ENCODE measurements around the gene PCID2.

Gene PCID2

DNA sequence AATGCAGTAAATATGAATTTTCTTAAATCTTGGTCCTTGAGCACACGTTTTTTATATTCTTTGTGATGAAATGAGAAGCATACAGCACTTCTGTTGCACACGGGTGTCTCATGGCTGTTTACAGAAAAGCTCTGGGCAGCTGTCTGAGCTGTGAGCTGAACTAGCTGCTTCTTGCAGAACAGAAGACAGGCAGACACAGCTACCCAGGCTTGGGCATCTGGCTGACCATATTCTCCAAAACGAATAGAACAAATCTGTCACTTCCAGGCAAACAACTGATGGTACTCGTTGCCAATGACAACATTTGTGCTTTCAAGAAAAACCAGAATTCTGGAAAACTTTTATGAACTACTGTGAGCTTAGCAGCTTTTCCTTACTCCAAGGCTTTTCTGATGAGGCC, 16.2 kb downstream of the PCID2 start:
- Histone ChIP-seq H3K4me3 (ENCODE audit: low read depth, low read length, poor library complexity, severe bottlenecking) (no peak overlapping the region), H3K9ac (ENCODE audit: low read length) (no peak overlapping the region), H2AFZ (ENCODE audit: low read length) (no peak overlapping the region), H3K9me3 (ENCODE audit: low read length) (no peaks in the 10 kb centered on the region), H3K27me3 (ENCODE audit: insufficient read depth, low read length) (no peaks in the 10 kb centered on the region), H3K4me1 (ENCODE audit: insufficient read depth, low read length, severe bottlenecking) (no peaks in the 10 kb centered on the region), H3K4me2 (ENCODE audit: low read length) (no peak overlapping the region), H3K9me2 (ENCODE audit: low read depth, low read length) (no peaks in the 10 kb centered on the region), H3K79me2 (ENCODE audit: insufficient read depth, low read length) (no peaks in the 10 kb centered on the region), H3K36me3 (ENCODE audit: insufficient read depth, low read length) (peaks cover 95% of the 10 kb centered on the region), H4K20me1 (ENCODE audit: insufficient read depth, low read length) (no peaks in the 10 kb centered on the region), H3F3A (ENCODE audit: insufficient read depth, low read length) (no peaks in the 10 kb centered on the region), H3K27ac (ENCODE audit: low read depth, low read length, poor library complexity, severe bottlenecking) (no peak overlapping the region)
- TF ChIP-seq, protein P1, sequence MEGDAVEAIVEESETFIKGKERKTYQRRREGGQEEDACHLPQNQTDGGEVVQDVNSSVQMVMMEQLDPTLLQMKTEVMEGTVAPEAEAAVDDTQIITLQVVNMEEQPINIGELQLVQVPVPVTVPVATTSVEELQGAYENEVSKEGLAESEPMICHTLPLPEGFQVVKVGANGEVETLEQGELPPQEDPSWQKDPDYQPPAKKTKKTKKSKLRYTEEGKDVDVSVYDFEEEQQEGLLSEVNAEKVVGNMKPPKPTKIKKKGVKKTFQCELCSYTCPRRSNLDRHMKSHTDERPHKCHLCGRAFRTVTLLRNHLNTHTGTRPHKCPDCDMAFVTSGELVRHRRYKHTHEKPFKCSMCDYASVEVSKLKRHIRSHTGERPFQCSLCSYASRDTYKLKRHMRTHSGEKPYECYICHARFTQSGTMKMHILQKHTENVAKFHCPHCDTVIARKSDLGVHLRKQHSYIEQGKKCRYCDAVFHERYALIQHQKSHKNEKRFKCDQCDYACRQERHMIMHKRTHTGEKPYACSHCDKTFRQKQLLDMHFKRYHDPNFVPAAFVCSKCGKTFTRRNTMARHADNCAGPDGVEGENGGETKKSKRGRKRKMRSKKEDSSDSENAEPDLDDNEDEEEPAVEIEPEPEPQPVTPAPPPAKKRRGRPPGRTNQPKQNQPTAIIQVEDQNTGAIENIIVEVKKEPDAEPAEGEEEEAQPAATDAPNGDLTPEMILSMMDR (IDR thresholded peaks at IDR 0.05; ENCODE audit: low read length) = no peak
- TF ChIP-seq EZH2 (IDR thresholded peaks at IDR 0.05; ENCODE audit: borderline replicate concordance, low read length) = no peak

- H3K79me2 ChIP-seq (ENCODE audit: insufficient read depth, low read length) = no peaks in the 10 kb centered on the region
- H2AFZ ChIP-seq (ENCODE audit: low read length) = no peak overlapping the region
- TF ChIP-seq, protein P1 (IDR thresholded peaks at IDR 0.05; ENCODE audit: low read length) = no peak
- TF ChIP-seq EZH2 (IDR thresholded peaks at IDR 0.05; ENCODE audit: borderline replicate concordance, low read length) = no peak
- H3K4me2 ChIP-seq (ENCODE audit: low read length) = no peak overlapping the region
- no peak overlapping the region for H3K9ac ChIP-seq (ENCODE audit: low read length)
- H4K20me1 ChIP-seq (ENCODE audit: insufficient read depth, low read length) = no peaks in the 10 kb centered on the region
- no peaks in the 10 kb centered on the region for H3K27me3 ChIP-seq (ENCODE audit: insufficient read depth, low read length)
- peaks cover 92% of the 10 kb centered on the region for H3K36me3 ChIP-seq (ENCODE audit: insufficient read depth, low read length)
- H3K4me1 ChIP-seq (ENCODE audit: insufficient read depth, low read length, severe bottlenecking) = no peaks in the 10 kb centered on the region
- no peaks in the 10 kb centered on the region for H3K9me2 ChIP-seq (ENCODE audit: low read depth, low read length)
- H3K27ac ChIP-seq (ENCODE audit: low read depth, low read length, poor library complexity, severe bottlenecking) = no peak overlapping the region
- H3F3A ChIP-seq (ENCODE audit: insufficient read depth, low read length) = no peaks in the 10 kb centered on the region
- no peak overlapping the region for H3K4me3 ChIP-seq (ENCODE audit: low read depth, low read length, poor library complexity, severe bottlenecking)
- H3K9me3 ChIP-seq (ENCODE audit: low read length) = no peaks in the 10 kb centered on the region
These were observed 18.3 kb downstream of the PCID2 start for GRCh38 chr13:113190181-113190580.

DNA sequence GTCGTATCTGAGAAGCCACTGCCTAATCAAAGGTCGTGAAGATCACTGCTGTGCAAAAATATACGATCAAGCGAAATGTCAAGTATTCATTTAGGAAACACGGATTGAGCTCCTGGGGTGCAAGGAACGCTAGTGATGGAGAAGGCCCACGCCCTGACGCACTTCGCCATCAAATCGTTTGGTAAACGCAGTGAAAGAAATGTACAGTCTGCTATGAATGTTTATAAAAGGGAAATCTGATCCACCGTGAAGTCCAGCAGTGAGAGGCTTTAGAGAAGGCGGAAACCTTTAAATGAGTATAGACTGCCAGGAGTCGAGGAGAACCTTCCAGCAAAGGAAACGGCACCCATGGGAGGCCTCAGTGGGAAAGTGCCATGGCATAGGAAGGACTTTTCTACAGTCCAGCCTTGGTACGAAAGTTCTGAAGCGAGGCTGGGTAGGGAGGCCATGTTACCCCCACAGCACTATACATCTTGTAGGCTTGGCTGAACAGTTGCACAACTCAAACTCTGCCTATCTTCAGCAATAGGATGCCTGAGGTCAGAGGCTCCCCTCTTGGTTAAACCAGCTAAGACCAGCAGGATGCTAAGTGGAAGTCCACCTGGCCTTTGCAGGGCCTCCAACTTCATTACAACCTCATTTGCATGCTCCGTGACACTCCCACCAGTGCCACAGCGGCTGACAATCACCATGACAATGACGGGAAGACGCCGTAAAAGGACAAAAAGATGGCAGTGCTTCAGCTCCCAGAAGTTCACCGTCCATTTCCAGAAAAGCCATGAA, 20.4 kb downstream of the PCID2 start:
- no peak overlapping the region for H3K27ac ChIP-seq (ENCODE audit: low read depth, low read length, poor library complexity, severe bottlenecking)
- TF ChIP-seq EZH2 (IDR thresholded peaks at IDR 0.05; ENCODE audit: borderline replicate concordance, low read length) = no peak
- TF ChIP-seq, protein P1 (IDR thresholded peaks at IDR 0.05; ENCODE audit: low read length) = no peak
- no peak overlapping the region for H3K4me3 ChIP-seq (ENCODE audit: low read depth, low read length, poor library complexity, severe bottlenecking)
- H3K36me3 ChIP-seq (ENCODE audit: insufficient read depth, low read length) = peaks cover 92% of the 10 kb centered on the region
- no peaks in the 10 kb centered on the region for H3F3A ChIP-seq (ENCODE audit: insufficient read depth, low read length)
- no peak overlapping the region for H2AFZ ChIP-seq (ENCODE audit: low read length)
- H3K27me3 ChIP-seq (ENCODE audit: insufficient read depth, low read length) = no peaks in the 10 kb centered on the region
- no peak overlapping the region for H3K9ac ChIP-seq (ENCODE audit: low read length)
- H3K4me2 ChIP-seq (ENCODE audit: low read length) = no peak overlapping the region
- H3K79me2 ChIP-seq (ENCODE audit: insufficient read depth, low read length) = no peaks in the 10 kb centered on the region
- no peaks in the 10 kb centered on the region for H4K20me1 ChIP-seq (ENCODE audit: insufficient read depth, low read length)
- H3K4me1 ChIP-seq (ENCODE audit: insufficient read depth, low read length, severe bottlenecking) = no peaks in the 10 kb centered on the region
- H3K9me3 ChIP-seq (ENCODE audit: low read length) = no peaks in the 10 kb centered on the region
- H3K9me2 ChIP-seq (ENCODE audit: low read depth, low read length) = no peaks in the 10 kb centered on the region

Measured in OCI-LY1 (cell line).